ENCODE data around the gene NEK11.

- TF ChIP-seq CTCF (IDR thresholded peaks at IDR 0.05): no peak
- no peak for TF ChIP-seq POLR2A (IDR thresholded peaks at IDR 0.05)
These were observed 36.4 kb upstream of the NEK11 start for GRCh38 chr3:130990282-130990681.
